ENCODE measurements around the gene NPHS1. TPM values are rescaled to one million over a fixed set of nuclear protein-coding genes. Genes with fewer than 3 reads are reported as not detected.

NPHS1 gene
- polyA plus RNA-seq, 1 donor from 2014 or later, result 0.05 TPM

DNA sequence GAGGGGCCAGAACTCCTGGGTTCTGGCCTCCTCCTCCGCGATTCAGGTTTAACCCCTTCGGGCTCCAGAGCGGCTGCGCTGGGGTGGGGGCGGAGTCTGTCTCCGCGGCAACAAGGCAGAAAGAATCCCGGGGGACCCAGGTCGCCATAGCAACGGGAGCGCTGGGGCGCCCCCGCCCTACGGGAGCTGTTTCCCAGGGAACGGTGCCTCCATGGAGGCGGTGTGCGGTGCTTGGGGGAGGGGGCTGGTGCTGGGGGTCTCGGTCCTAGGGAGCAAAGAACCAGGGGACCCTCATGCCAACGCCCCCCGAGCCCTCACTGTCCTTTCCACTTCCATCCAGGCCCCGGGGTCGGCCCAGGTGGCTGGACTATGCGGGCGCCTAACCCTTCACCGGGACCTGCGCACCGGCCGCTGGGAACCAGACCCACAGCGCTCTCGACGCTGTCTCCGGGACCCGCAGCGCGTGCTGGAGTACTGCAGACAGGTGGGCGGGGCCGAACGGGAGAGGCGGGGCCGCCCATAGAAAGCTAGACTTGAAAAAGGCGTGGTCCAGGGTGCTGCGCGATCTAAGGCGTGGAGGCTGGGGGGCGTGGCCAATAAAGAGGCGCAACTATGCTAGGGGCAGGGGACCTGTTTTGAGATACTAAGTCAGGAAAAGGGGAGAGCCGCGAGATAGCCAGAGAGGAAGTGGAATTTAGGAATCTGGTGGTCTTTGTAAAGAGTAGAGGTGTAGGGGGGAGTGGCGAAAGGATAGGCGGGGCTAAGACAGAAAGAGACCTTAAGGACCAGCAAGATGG lies 17.2 kb upstream of the NPHS1 start:
- Histone ChIP-seq H2AFZ (ENCODE audit: low read depth, low read length) (peak overlapping the region; percentile 7), H3K4me2 (ENCODE audit: low read length) (peak overlapping the region; percentile 73), H3K36me3 (ENCODE audit: insufficient read depth, low read length) (no peaks in the 10 kb centered on the region), H3K27me3 (ENCODE audit: insufficient read depth, low read depth, low read length) (no peaks in the 10 kb centered on the region), H4K20me1 (ENCODE audit: insufficient read depth) (no peaks in the 10 kb centered on the region), H3K9me2 (ENCODE audit: insufficient read depth, low read length) (no peaks in the 10 kb centered on the region), H3F3A (ENCODE audit: insufficient read depth, low read length, poor library complexity, severe bottlenecking) (no peaks in the 10 kb centered on the region), H3K4me3 (ENCODE audit: low read length) (peak overlapping the region; percentile 75), H3K9me3 (ENCODE audit: low read length) (no peaks in the 10 kb centered on the region), H3K79me2 (replicated peaks; ENCODE audit: insufficient read depth, low read length) (peaks cover 18% of the 10 kb centered on the region), H3K9ac (ENCODE audit: low read length) (peak overlapping the region; percentile 95), H3K27ac (ENCODE audit: low read length) (peak overlapping the region; percentile 98)
- TF ChIP-seq EZH2 (IDR thresholded peaks at IDR 0.05; ENCODE audit: borderline replicate concordance, insufficient read depth, low read length, poor library complexity, severe bottlenecking), result no peak
- TF ChIP-seq, protein P1, sequence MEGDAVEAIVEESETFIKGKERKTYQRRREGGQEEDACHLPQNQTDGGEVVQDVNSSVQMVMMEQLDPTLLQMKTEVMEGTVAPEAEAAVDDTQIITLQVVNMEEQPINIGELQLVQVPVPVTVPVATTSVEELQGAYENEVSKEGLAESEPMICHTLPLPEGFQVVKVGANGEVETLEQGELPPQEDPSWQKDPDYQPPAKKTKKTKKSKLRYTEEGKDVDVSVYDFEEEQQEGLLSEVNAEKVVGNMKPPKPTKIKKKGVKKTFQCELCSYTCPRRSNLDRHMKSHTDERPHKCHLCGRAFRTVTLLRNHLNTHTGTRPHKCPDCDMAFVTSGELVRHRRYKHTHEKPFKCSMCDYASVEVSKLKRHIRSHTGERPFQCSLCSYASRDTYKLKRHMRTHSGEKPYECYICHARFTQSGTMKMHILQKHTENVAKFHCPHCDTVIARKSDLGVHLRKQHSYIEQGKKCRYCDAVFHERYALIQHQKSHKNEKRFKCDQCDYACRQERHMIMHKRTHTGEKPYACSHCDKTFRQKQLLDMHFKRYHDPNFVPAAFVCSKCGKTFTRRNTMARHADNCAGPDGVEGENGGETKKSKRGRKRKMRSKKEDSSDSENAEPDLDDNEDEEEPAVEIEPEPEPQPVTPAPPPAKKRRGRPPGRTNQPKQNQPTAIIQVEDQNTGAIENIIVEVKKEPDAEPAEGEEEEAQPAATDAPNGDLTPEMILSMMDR (IDR thresholded peaks at IDR 0.05; ENCODE audit: poor library complexity, severe bottlenecking), result no peak
- peak; percentile 61 for TF ChIP-seq POLR2AphosphoS5 (IDR thresholded peaks at IDR 0.05)
- peak; percentile 40 for TF ChIP-seq RAD21 (conservative IDR thresholded peaks at IDR 0.05)
- TF ChIP-seq, protein P2, sequence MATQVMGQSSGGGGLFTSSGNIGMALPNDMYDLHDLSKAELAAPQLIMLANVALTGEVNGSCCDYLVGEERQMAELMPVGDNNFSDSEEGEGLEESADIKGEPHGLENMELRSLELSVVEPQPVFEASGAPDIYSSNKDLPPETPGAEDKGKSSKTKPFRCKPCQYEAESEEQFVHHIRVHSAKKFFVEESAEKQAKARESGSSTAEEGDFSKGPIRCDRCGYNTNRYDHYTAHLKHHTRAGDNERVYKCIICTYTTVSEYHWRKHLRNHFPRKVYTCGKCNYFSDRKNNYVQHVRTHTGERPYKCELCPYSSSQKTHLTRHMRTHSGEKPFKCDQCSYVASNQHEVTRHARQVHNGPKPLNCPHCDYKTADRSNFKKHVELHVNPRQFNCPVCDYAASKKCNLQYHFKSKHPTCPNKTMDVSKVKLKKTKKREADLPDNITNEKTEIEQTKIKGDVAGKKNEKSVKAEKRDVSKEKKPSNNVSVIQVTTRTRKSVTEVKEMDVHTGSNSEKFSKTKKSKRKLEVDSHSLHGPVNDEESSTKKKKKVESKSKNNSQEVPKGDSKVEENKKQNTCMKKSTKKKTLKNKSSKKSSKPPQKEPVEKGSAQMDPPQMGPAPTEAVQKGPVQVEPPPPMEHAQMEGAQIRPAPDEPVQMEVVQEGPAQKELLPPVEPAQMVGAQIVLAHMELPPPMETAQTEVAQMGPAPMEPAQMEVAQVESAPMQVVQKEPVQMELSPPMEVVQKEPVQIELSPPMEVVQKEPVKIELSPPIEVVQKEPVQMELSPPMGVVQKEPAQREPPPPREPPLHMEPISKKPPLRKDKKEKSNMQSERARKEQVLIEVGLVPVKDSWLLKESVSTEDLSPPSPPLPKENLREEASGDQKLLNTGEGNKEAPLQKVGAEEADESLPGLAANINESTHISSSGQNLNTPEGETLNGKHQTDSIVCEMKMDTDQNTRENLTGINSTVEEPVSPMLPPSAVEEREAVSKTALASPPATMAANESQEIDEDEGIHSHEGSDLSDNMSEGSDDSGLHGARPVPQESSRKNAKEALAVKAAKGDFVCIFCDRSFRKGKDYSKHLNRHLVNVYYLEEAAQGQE (IDR thresholded peaks at IDR 0.05; ENCODE audit: borderline replicate concordance), result no peak
- TF ChIP-seq SMC3 (conservative IDR thresholded peaks at IDR 0.05; ENCODE audit: poor library complexity), result peak; percentile 47
- peak; percentile 68 for TF ChIP-seq EP300 (conservative IDR thresholded peaks at IDR 0.05; ENCODE audit: poor library complexity, severe bottlenecking)
- peak; percentile 96 for TF ChIP-seq MXI1 (conservative IDR thresholded peaks at IDR 0.05; ENCODE audit: poor library complexity, severe bottlenecking)

DNA sequence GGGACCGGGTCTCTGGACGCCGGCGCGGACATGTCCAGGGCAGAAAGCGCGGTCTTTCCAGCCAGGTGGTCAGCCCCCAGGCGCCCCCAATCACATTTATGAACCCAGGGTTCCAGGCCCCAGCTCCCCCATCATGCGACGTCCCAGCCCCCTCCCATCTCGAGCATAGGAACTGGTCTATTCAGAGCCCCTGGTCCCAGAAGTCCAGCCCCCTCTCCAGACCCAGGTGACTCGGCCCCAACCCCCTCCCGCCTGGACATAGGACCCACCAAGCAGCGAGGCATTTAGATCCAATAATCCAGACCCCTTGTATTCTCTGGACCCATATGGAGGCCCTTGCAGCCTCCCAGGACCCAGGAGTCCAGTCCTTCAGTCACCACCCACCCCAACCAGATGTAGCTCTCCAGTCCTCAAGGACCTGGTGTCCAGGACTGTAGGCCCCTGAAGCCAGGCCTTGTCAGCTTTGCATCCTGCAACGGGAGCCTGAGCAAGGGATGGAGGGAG lies 16.6 kb upstream of the NPHS1 start:
- Histone ChIP-seq H3K9me2 (ENCODE audit: insufficient read depth, low read length) (no peaks in the 10 kb centered on the region), H3K9me3 (ENCODE audit: low read length) (no peaks in the 10 kb centered on the region), H3K4me3 (ENCODE audit: low read length) (peak overlapping the region; percentile 75), H3K36me3 (ENCODE audit: insufficient read depth, low read length) (no peaks in the 10 kb centered on the region), H2AFZ (ENCODE audit: low read depth, low read length) (no peak overlapping the region), H3K4me2 (ENCODE audit: low read length) (peak overlapping the region; percentile 41), H3K79me2 (replicated peaks; ENCODE audit: insufficient read depth, low read length) (peaks cover 18% of the 10 kb centered on the region), H4K20me1 (ENCODE audit: insufficient read depth) (no peaks in the 10 kb centered on the region), H3K27ac (ENCODE audit: low read length) (peak overlapping the region; percentile 98), H3K9ac (ENCODE audit: low read length) (peak overlapping the region; percentile 95), H3K27me3 (ENCODE audit: insufficient read depth, low read depth, low read length) (no peaks in the 10 kb centered on the region), H3F3A (ENCODE audit: insufficient read depth, low read length, poor library complexity, severe bottlenecking) (no peaks in the 10 kb centered on the region)
- TF ChIP-seq, protein P2 (IDR thresholded peaks at IDR 0.05; ENCODE audit: borderline replicate concordance), result peak; percentile 18
- TF ChIP-seq EP300 (conservative IDR thresholded peaks at IDR 0.05; ENCODE audit: poor library complexity, severe bottlenecking), result no peak
- TF ChIP-seq SMC3 (conservative IDR thresholded peaks at IDR 0.05; ENCODE audit: poor library complexity), result no peak
- TF ChIP-seq POLR2AphosphoS5 (IDR thresholded peaks at IDR 0.05), result peak; percentile 67
- TF ChIP-seq, protein P1 (IDR thresholded peaks at IDR 0.05; ENCODE audit: poor library complexity, severe bottlenecking), result no peak
- no peak for TF ChIP-seq MXI1 (conservative IDR thresholded peaks at IDR 0.05; ENCODE audit: poor library complexity, severe bottlenecking)
- TF ChIP-seq EZH2 (IDR thresholded peaks at IDR 0.05; ENCODE audit: borderline replicate concordance, insufficient read depth, low read length, poor library complexity, severe bottlenecking), result no peak
- TF ChIP-seq TAF1 (IDR thresholded peaks at IDR 0.05; ENCODE audit: low read depth), result peak; percentile 17
- no peak for TF ChIP-seq RAD21 (conservative IDR thresholded peaks at IDR 0.05)

Data from neural cell (in vitro differentiated cells).